ENCODE data around the gene UQCRHL.

DNA sequence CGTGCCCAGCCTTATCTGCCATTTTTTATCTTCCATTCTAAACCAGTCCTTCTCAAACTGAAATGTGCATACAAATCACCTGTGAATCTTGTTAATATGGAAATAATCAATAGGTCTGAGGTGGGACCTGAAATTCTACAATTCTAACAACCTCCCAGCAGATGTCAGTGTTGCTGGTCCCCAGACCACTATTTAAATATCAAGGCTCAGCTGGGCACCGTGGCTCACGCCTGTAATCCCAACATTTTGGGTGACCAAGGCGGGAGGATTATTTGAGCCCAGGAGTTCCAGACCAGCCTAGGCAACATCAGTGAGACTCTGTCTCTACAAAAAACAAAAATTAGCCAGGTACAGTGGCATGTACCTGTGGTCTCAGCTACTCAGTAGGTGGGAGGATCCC lies 4.1 kb downstream of the UQCRHL start:
- TF ChIP-seq, protein P1, sequence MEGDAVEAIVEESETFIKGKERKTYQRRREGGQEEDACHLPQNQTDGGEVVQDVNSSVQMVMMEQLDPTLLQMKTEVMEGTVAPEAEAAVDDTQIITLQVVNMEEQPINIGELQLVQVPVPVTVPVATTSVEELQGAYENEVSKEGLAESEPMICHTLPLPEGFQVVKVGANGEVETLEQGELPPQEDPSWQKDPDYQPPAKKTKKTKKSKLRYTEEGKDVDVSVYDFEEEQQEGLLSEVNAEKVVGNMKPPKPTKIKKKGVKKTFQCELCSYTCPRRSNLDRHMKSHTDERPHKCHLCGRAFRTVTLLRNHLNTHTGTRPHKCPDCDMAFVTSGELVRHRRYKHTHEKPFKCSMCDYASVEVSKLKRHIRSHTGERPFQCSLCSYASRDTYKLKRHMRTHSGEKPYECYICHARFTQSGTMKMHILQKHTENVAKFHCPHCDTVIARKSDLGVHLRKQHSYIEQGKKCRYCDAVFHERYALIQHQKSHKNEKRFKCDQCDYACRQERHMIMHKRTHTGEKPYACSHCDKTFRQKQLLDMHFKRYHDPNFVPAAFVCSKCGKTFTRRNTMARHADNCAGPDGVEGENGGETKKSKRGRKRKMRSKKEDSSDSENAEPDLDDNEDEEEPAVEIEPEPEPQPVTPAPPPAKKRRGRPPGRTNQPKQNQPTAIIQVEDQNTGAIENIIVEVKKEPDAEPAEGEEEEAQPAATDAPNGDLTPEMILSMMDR (IDR thresholded peaks at IDR 0.05): peak in 3 of 4 experiments; percentile 15 to 36 (median 33)
- TF ChIP-seq POLR2A (IDR thresholded peaks at IDR 0.05): no peak
- no peak for TF ChIP-seq POLR2AphosphoS5 (IDR thresholded peaks at IDR 0.05)
- no peak for TF ChIP-seq EP300 (IDR thresholded peaks at IDR 0.05)
